KOPT-K1 (cell line): ENCODE data around the gene EEF2KMT.

Experiments
- H3K27ac ChIP-seq: fragments of 200-600 bp; sonication (generic); 2 replicates; pipeline ENCODE4 v1.5.1; 2016; ENCODE audit warnings: antibody characterized with exemption, mild to moderate bottlenecking, low read depth, low read length; ENCODE audit not compliant: poor library complexity, severe bottlenecking
- H3K36me3 ChIP-seq: fragments of 200-600 bp; sonication (generic); 2 replicates; pipeline ENCODE4 v1.5.1; 2017; ENCODE audit warnings: antibody characterized with exemption, mild to moderate bottlenecking, low read length, moderate library complexity; ENCODE audit not compliant: insufficient read depth
- H3K9me3 ChIP-seq: fragments of 200-600 bp; sonication (generic); 2 replicates; pipeline ENCODE4 v1.5.1; 2017; ENCODE audit warnings: antibody characterized with exemption, low read length, mild to moderate bottlenecking; ENCODE audit not compliant: insufficient read depth, poor library complexity, severe bottlenecking

EEF2KMT gene

GRCh38 chr16:5042574-5043171, 54.9 kb downstream of the EEF2KMT start:
- Histone ChIP-seq H3K36me3 (no peaks in the 10 kb centered on the region), H3K9me3 (no peaks in the 10 kb centered on the region), H3K27ac (no peak overlapping the region)

GRCh38 chr16:5041600-5042133, 55.9 kb downstream of the EEF2KMT start:
- Histone ChIP-seq H3K9me3 (no peaks in the 10 kb centered on the region), H3K27ac (no peak overlapping the region)

GRCh38 chr16:5040451-5040850, 57.1 kb downstream of the EEF2KMT start:
- Histone ChIP-seq H3K27ac (no peak overlapping the region), H3K36me3 (no peaks in the 10 kb centered on the region), H3K9me3 (no peaks in the 10 kb centered on the region)

More at GRCh38 chr16:5041600-5042133, 55.9 kb downstream of the EEF2KMT start:
- no peaks in the 10 kb centered on the region for H3K36me3 ChIP-seq

- H3K36me3 ChIP-seq: no peaks in the 10 kb centered on the region
- H3K9me3 ChIP-seq: no peaks in the 10 kb centered on the region
- no peak overlapping the region for H3K27ac ChIP-seq
Measured at GRCh38 chr16:5036228-5037156, 61.1 kb downstream of the EEF2KMT start.

- H3K36me3 ChIP-seq: no peaks in the 10 kb centered on the region
- no peaks in the 10 kb centered on the region for H3K9me3 ChIP-seq
- no peak overlapping the region for H3K27ac ChIP-seq
Measured at GRCh38 chr16:5035909-5036227, 61.7 kb downstream of the EEF2KMT start.
